ENCODE measurements around the gene ROS1.

Gene ROS1

DNA sequence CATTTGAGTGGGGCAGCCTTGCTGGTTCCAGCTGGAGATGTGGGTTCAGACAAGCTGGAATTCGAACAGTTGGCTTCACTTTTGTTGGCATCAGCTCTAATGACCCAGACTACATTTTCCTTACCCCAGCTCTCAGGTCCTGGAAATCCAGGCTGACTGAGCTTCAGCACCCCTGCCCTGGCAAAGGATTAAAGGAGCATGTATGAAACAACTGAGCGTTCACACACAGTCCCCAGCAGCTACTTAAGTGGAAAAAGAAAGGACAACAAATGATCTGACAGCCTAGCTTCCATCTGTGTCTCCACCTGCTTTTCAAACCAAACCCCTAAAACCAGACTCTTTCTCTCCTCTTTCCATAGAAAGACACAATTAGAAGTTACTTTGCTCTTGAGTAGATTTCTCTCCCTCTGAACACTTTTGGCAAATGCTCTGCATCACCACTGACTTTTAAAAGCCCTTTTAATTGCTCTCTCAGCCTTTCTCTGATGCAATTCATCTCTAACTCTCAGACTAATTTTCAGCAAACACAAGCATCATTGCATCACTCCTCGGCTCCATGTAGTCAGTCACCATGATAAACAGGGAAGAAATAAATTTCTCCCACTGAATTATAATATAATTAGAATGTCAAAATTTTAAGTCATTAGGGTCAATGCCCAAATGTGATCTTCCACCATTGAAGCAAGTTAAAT is 28.1 kb downstream of the ROS1 start:
- no peak overlapping the region for H2AK5ac ChIP-seq (ENCODE audit: low read length)
- H3K56ac ChIP-seq (ENCODE audit: low read length) = no peak overlapping the region
- H3K18ac ChIP-seq (ENCODE audit: low read length) = no peak overlapping the region
- H3K27me3 ChIP-seq (ENCODE audit: insufficient read depth, low read length, poor library complexity) = no peaks in the 10 kb centered on the region
- no peak for DNase-seq
- no CpG with 5 or more reads among the region's 3 CpGs for WGBS (ENCODE audit: extremely low coverage, insufficient coverage, low lambda C conversion rate)
- no peak overlapping the region for H3K4me2 ChIP-seq (ENCODE audit: low read length)
- H3K23ac ChIP-seq (ENCODE audit: low read length) = no peak overlapping the region
- H3K79me2 ChIP-seq (ENCODE audit: control insufficient read depth, insufficient read depth, low read length) = no peaks in the 10 kb centered on the region
- H4K8ac ChIP-seq (ENCODE audit: low read depth, low read length) = no peak overlapping the region
- no peaks in the 10 kb centered on the region for H3K79me1 ChIP-seq (ENCODE audit: low read length)
- no peaks in the 10 kb centered on the region for H3K4me1 ChIP-seq (ENCODE audit: control insufficient read depth, low read depth, low read length)
- H3K9ac ChIP-seq (ENCODE audit: low read length) = no peak overlapping the region
- no peak overlapping the region for H2BK120ac ChIP-seq (ENCODE audit: low read depth, low read length)
- H3K4me3 ChIP-seq (ENCODE audit: low read length) = no peak overlapping the region
- no peaks in the 10 kb centered on the region for H3K36me3 ChIP-seq (ENCODE audit: control insufficient read depth, insufficient read depth, low read length)
- H2BK15ac ChIP-seq (replicated peaks; ENCODE audit: low read depth) = no peak overlapping the region
- no peak overlapping the region for H2BK5ac ChIP-seq (ENCODE audit: low read length)
- H3K27ac ChIP-seq (ENCODE audit: low read depth, low read length) = no peak overlapping the region
- no peak overlapping the region for H4K5ac ChIP-seq (ENCODE audit: low read length)
- H3K4ac ChIP-seq (ENCODE audit: low read depth, low read length) = no peak overlapping the region

DNA sequence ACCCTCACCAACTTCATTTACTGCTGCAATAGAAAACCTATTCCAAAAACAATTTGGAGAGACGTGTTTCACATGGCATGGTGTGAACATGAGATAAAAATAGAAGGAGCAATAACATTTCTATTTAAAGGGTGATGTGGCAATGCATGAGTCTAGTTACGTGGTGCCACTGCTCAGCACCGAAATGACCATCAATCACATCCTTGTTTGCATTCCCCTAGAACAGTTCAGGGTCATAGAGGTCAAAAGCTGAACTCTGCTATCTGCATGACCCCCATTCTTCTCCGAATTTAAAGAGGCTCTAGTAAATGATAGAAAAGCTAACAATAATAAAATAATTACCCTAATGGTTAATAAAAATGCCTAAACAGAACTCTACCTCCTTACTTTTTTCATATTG is 29.5 kb downstream of the ROS1 start:
- Histone ChIP-seq H3K23ac (ENCODE audit: low read length) (no peak overlapping the region), H3K27ac (ENCODE audit: low read depth, low read length) (no peak overlapping the region)
- WGBS (ENCODE audit: extremely low coverage, insufficient coverage, low lambda C conversion rate) = no CpG with 5 or more reads among the region's 4 CpGs

DNA sequence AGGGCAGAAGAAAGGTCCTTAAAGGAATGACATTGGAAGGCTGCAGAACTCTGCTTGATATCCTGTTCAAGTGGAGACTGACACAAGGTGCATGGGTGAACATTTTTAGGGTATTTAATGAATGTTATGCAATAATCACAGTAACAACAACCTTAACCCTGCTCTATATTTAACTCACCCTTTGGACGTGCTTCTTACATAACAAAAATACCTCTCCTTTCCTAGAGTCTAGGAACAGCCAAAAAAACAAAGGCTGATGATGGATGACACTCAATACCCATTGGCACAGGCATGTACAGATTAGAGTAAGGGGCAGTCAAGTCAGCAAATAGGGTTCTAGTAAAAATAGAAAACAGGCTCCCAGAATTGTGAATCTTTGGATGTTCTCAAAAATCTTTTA is 30.6 kb downstream of the ROS1 start:
- no peak overlapping the region for H3K23ac ChIP-seq (ENCODE audit: low read length)
- no peak overlapping the region for H3K4me3 ChIP-seq (ENCODE audit: low read length)
- no peaks in the 10 kb centered on the region for H3K79me2 ChIP-seq (ENCODE audit: control insufficient read depth, insufficient read depth, low read length)
- no peak overlapping the region for H2AK5ac ChIP-seq (ENCODE audit: low read length)
- no peak overlapping the region for H3K4me2 ChIP-seq (ENCODE audit: low read length)
- no peak overlapping the region for H4K8ac ChIP-seq (ENCODE audit: low read depth, low read length)
- no peak overlapping the region for H3K4ac ChIP-seq (ENCODE audit: low read depth, low read length)
- H3K18ac ChIP-seq (ENCODE audit: low read length) = no peak overlapping the region
- no peaks in the 10 kb centered on the region for H3K36me3 ChIP-seq (ENCODE audit: control insufficient read depth, insufficient read depth, low read length)
- no peak overlapping the region for H3K56ac ChIP-seq (ENCODE audit: low read length)
- no peak overlapping the region for H2BK5ac ChIP-seq (ENCODE audit: low read length)
- no peak for DNase-seq
- H3K4me1 ChIP-seq (ENCODE audit: control insufficient read depth, low read depth, low read length) = no peaks in the 10 kb centered on the region
- H4K5ac ChIP-seq (ENCODE audit: low read length) = no peak overlapping the region
- no peak overlapping the region for H2BK120ac ChIP-seq (ENCODE audit: low read depth, low read length)
- no peaks in the 10 kb centered on the region for H3K79me1 ChIP-seq (ENCODE audit: low read length)
- H2BK15ac ChIP-seq (replicated peaks; ENCODE audit: low read depth) = no peak overlapping the region
- no peaks in the 10 kb centered on the region for H3K27me3 ChIP-seq (ENCODE audit: insufficient read depth, low read length, poor library complexity)
- no CpG with 5 or more reads among the region's 1 CpG for WGBS (ENCODE audit: extremely low coverage, insufficient coverage, low lambda C conversion rate)
- no peak overlapping the region for H3K27ac ChIP-seq (ENCODE audit: low read depth, low read length)
- H3K9ac ChIP-seq (ENCODE audit: low read length) = no peak overlapping the region

More for the DNA sequence above, 29.5 kb downstream of the ROS1 start:
- H4K5ac ChIP-seq (ENCODE audit: low read length) = no peak overlapping the region
- H2BK15ac ChIP-seq (replicated peaks; ENCODE audit: low read depth) = no peak overlapping the region
- H2BK120ac ChIP-seq (ENCODE audit: low read depth, low read length) = no peak overlapping the region
- no peaks in the 10 kb centered on the region for H3K79me2 ChIP-seq (ENCODE audit: control insufficient read depth, insufficient read depth, low read length)
- no peaks in the 10 kb centered on the region for H3K36me3 ChIP-seq (ENCODE audit: control insufficient read depth, insufficient read depth, low read length)
- H3K9ac ChIP-seq (ENCODE audit: low read length) = no peak overlapping the region
- no peak overlapping the region for H4K8ac ChIP-seq (ENCODE audit: low read depth, low read length)
- no peaks in the 10 kb centered on the region for H3K27me3 ChIP-seq (ENCODE audit: insufficient read depth, low read length, poor library complexity)
- H3K18ac ChIP-seq (ENCODE audit: low read length) = no peak overlapping the region
- H3K56ac ChIP-seq (ENCODE audit: low read length) = no peak overlapping the region
- no peaks in the 10 kb centered on the region for H3K4me1 ChIP-seq (ENCODE audit: control insufficient read depth, low read depth, low read length)
- DNase-seq = no peak
- H3K4me2 ChIP-seq (ENCODE audit: low read length) = no peak overlapping the region
- no peak overlapping the region for H3K4me3 ChIP-seq (ENCODE audit: low read length)
- no peak overlapping the region for H3K4ac ChIP-seq (ENCODE audit: low read depth, low read length)
- no peak overlapping the region for H2BK5ac ChIP-seq (ENCODE audit: low read length)
- H2AK5ac ChIP-seq (ENCODE audit: low read length) = no peak overlapping the region
- H3K79me1 ChIP-seq (ENCODE audit: low read length) = no peaks in the 10 kb centered on the region

DNA sequence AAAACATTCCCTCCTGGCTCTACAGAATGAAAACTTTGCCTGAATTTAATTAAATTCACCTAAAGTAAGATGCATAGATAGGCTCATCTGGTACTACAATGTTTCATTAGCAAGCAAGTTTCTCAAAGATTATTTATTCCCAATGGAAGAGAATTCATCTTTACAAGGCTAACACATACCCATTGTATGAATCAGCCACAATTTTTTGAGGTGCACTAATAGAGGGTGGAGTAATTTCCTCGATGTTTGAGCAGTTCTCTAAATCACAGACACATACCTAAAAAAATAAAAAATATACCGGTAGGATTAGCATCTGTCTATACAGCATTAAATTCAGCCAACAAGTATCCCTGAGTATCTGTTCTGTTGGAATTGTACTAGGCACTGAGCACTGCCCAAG is 32.7 kb downstream of the ROS1 start:
- Histone ChIP-seq H3K9ac (ENCODE audit: low read length) (no peak overlapping the region), H3K79me2 (ENCODE audit: control insufficient read depth, insufficient read depth, low read length) (no peaks in the 10 kb centered on the region), H3K4ac (ENCODE audit: low read depth, low read length) (no peak overlapping the region), H3K23ac (ENCODE audit: low read length) (no peak overlapping the region), H4K8ac (ENCODE audit: low read depth, low read length) (no peak overlapping the region), H3K18ac (ENCODE audit: low read length) (no peak overlapping the region), H2BK120ac (ENCODE audit: low read depth, low read length) (no peak overlapping the region), H4K5ac (ENCODE audit: low read length) (no peak overlapping the region), H3K56ac (ENCODE audit: low read length) (no peak overlapping the region), H3K36me3 (ENCODE audit: control insufficient read depth, insufficient read depth, low read length) (no peaks in the 10 kb centered on the region), H2BK5ac (ENCODE audit: low read length) (no peak overlapping the region), H3K79me1 (ENCODE audit: low read length) (no peaks in the 10 kb centered on the region), H2AK5ac (ENCODE audit: low read length) (no peak overlapping the region), H3K4me3 (ENCODE audit: low read length) (no peak overlapping the region), H3K4me1 (ENCODE audit: control insufficient read depth, low read depth, low read length) (no peaks in the 10 kb centered on the region), H2BK15ac (replicated peaks; ENCODE audit: low read depth) (no peak overlapping the region), H3K4me2 (ENCODE audit: low read length) (no peak overlapping the region), H3K27me3 (ENCODE audit: insufficient read depth, low read length, poor library complexity) (no peaks in the 10 kb centered on the region), H3K27ac (ENCODE audit: low read depth, low read length) (no peak overlapping the region)
- DNase-seq = no peak
- no CpG with 5 or more reads among the region's 2 CpGs for WGBS (ENCODE audit: extremely low coverage, insufficient coverage, low lambda C conversion rate)

DNA sequence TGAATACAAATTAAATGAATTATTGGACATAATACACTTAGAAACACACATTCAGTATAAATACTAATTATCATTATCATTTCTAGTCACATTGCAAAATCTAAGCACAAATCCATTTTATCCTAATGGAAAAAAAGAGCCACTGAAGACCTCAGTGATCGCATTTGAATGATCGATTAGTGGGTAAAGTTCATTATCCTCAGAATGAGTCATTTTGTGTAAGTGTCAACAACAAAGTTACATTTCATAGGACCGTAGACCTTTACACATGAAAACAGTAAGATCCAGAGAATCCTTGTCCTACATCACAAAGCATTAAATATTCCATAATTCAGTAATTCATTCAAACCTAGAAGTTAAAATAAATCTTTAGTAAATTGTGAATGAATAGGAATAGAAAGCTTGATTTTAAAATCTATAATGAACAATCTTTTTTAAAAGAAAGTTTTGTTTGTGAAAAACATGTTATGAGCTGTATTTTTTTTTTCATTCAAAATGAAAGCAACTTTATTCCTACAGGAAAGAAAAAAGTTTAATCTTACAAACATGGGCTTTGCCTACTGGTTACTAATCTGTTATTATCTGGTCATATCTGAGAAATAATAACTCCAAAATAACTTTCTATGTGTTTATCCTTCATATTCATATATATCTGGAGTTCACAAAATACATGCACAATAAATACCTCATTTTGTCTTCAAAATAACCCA is 33.7 kb downstream of the ROS1 start:
- Histone ChIP-seq H3K27me3 (ENCODE audit: insufficient read depth, low read length, poor library complexity) (no peaks in the 10 kb centered on the region), H3K56ac (ENCODE audit: low read length) (no peak overlapping the region), H3K4me3 (ENCODE audit: low read length) (no peak overlapping the region), H3K79me1 (ENCODE audit: low read length) (no peaks in the 10 kb centered on the region), H3K4me2 (ENCODE audit: low read length) (no peak overlapping the region), H3K4ac (ENCODE audit: low read depth, low read length) (no peak overlapping the region), H3K27ac (ENCODE audit: low read depth, low read length) (no peak overlapping the region), H3K23ac (ENCODE audit: low read length) (no peak overlapping the region), H2AK5ac (ENCODE audit: low read length) (no peak overlapping the region), H2BK5ac (ENCODE audit: low read length) (no peak overlapping the region), H4K8ac (ENCODE audit: low read depth, low read length) (no peak overlapping the region), H2BK120ac (ENCODE audit: low read depth, low read length) (no peak overlapping the region), H3K18ac (ENCODE audit: low read length) (no peak overlapping the region), H4K5ac (ENCODE audit: low read length) (no peak overlapping the region), H3K4me1 (ENCODE audit: control insufficient read depth, low read depth, low read length) (no peaks in the 10 kb centered on the region), H3K79me2 (ENCODE audit: control insufficient read depth, insufficient read depth, low read length) (no peaks in the 10 kb centered on the region), H3K36me3 (ENCODE audit: control insufficient read depth, insufficient read depth, low read length) (no peaks in the 10 kb centered on the region), H2BK15ac (replicated peaks; ENCODE audit: low read depth) (no peak overlapping the region), H3K9ac (ENCODE audit: low read length) (no peak overlapping the region)
- no peak for DNase-seq
- WGBS (ENCODE audit: extremely low coverage, insufficient coverage, low lambda C conversion rate) = no CpG with 5 or more reads among the region's 3 CpGs
